ENCODE data around the gene HSD17B1. TPM values are rescaled to one million over a fixed set of nuclear protein-coding genes. Genes with fewer than 3 reads are reported as not detected.
A peak's percentile ranks its signal among the peaks of the same experiment; 100 is the strongest.

The HSD17B1 gene
- total RNA-seq, 1 experiment from 2014 or later, result 1.0 TPM

- Mint-ChIP-seq H3K36me3 (ENCODE audit: insufficient read depth, unreplicated experiment) (peaks cover 75% of the 10 kb centered on the region), H3K4me1 (ENCODE audit: low read depth, unreplicated experiment) (peaks cover 58% of the 10 kb centered on the region), H3K27me3 (ENCODE audit: unreplicated experiment) (no peaks in the 10 kb centered on the region), H3K27ac (ENCODE audit: unreplicated experiment) (peak overlapping the region; percentile 95), H3K4me3 (ENCODE audit: low read depth, unreplicated experiment) (peak overlapping the region; percentile 62), H3K9me3 (ENCODE audit: low read depth, unreplicated experiment) (no peaks in the 10 kb centered on the region)
- BruUV-seq (replicated peaks), result TSS peak; percentile 54
- intact Hi-C loops (cut with micrococcal nuclease; ENCODE audit: unreplicated experiment), result no loop called here
- peak; percentile 57 for DNase-seq
- CTCF ChIA-PET, result interaction anchor here (0.5 to 3.4 kb wide), 11 partner anchors 12 to 503 kb away, joined by 3 to 19 read pairs (median 3); partner anchors contain the start of gene STAT3
- peak; percentile 74 for TF ChIP-seq CTCF (IDR thresholded peaks at IDR 0.05; ENCODE audit: unreplicated experiment)
Measured at GRCh38 chr17:42520540-42520951, 32.2 kb upstream of the HSD17B1 start.

GRCh38 chr17:42521036-42521435 is 31.7 kb upstream of the HSD17B1 start:
- H3K36me3 Mint-ChIP-seq (ENCODE audit: insufficient read depth, unreplicated experiment), result peaks cover 75% of the 10 kb centered on the region
- H3K27me3 Mint-ChIP-seq (ENCODE audit: unreplicated experiment), result no peaks in the 10 kb centered on the region
- no peaks in the 10 kb centered on the region for H3K9me3 Mint-ChIP-seq (ENCODE audit: low read depth, unreplicated experiment)
- no peak for TF ChIP-seq CTCF (IDR thresholded peaks at IDR 0.05; ENCODE audit: unreplicated experiment)
- DNase-seq, result no peak
- H3K4me1 Mint-ChIP-seq (ENCODE audit: low read depth, unreplicated experiment), result peaks cover 58% of the 10 kb centered on the region
- BruUV-seq (replicated peaks), result no TSS peak
- peak overlapping the region; percentile 95 for H3K27ac Mint-ChIP-seq (ENCODE audit: unreplicated experiment)
- CTCF ChIA-PET, result interaction anchor here (1.0 to 1.3 kb wide), 3 partner anchors 61 to 503 kb away, joined by 3 read pairs; no protein-coding TSS in a partner anchor
- intact Hi-C loops (cut with micrococcal nuclease; ENCODE audit: unreplicated experiment), result no loop called here
- no peak overlapping the region for H3K4me3 Mint-ChIP-seq (ENCODE audit: low read depth, unreplicated experiment)

GRCh38 chr17:42521666-42522262 is 31.0 kb upstream of the HSD17B1 start:
- H3K9me3 Mint-ChIP-seq (ENCODE audit: low read depth, unreplicated experiment), result no peaks in the 10 kb centered on the region
- no peak for TF ChIP-seq CTCF (IDR thresholded peaks at IDR 0.05; ENCODE audit: unreplicated experiment)
- no peak for DNase-seq
- H3K4me1 Mint-ChIP-seq (ENCODE audit: low read depth, unreplicated experiment), result peaks cover 59% of the 10 kb centered on the region
- H3K27me3 Mint-ChIP-seq (ENCODE audit: unreplicated experiment), result no peaks in the 10 kb centered on the region
- BruUV-seq (replicated peaks), result no TSS peak
- CTCF ChIA-PET, result no interaction called here
- no peak overlapping the region for H3K4me3 Mint-ChIP-seq (ENCODE audit: low read depth, unreplicated experiment)
- H3K27ac Mint-ChIP-seq (ENCODE audit: unreplicated experiment), result peak overlapping the region; percentile 95
- H3K36me3 Mint-ChIP-seq (ENCODE audit: insufficient read depth, unreplicated experiment), result peaks cover 69% of the 10 kb centered on the region
- intact Hi-C loops (cut with micrococcal nuclease; ENCODE audit: unreplicated experiment), result no loop called here

GRCh38 chr17:42522263-42522790 is 30.4 kb upstream of the HSD17B1 start:
- CTCF ChIA-PET, result no interaction called here
- Mint-ChIP-seq H3K4me3 (ENCODE audit: low read depth, unreplicated experiment) (no peak overlapping the region), H3K9me3 (ENCODE audit: low read depth, unreplicated experiment) (no peaks in the 10 kb centered on the region), H3K27ac (ENCODE audit: unreplicated experiment) (peak overlapping the region; percentile 34), H3K27me3 (ENCODE audit: unreplicated experiment) (no peaks in the 10 kb centered on the region), H3K4me1 (ENCODE audit: low read depth, unreplicated experiment) (peaks cover 62% of the 10 kb centered on the region), H3K36me3 (ENCODE audit: insufficient read depth, unreplicated experiment) (peaks cover 67% of the 10 kb centered on the region)
- intact Hi-C loops (cut with micrococcal nuclease; ENCODE audit: unreplicated experiment), result no loop called here
- DNase-seq, result no peak
- BruUV-seq (replicated peaks), result no TSS peak
- no peak for TF ChIP-seq CTCF (IDR thresholded peaks at IDR 0.05; ENCODE audit: unreplicated experiment)
